HCT116 (cell line): ENCODE measurements around the gene RYR3.

Experiments used
- CTCF ChIP-seq, 3 experiments: fragments of 200-600 bp in 1 of 3; sonication (generic) in 1 of 3; IDR thresholded peaks in 2 of 3; conservative IDR thresholded peaks in 1 of 3; 2 replicates each; pipeline ENCODE4 v1.5.1; 2012 to 2017; ENCODE audit warnings: low read depth in 2 of 3, low read length in 2 of 3, antibody characterized with exemption in 1 of 3, borderline replicate concordance in 1 of 3, control low read depth in 1 of 3, mild to moderate bottlenecking in 1 of 3, mixed read lengths in 1 of 3, mixed run types in 1 of 3, moderate library complexity in 1 of 3; ENCODE audit not compliant: insufficient read depth in 1 of 3
- EZH2 ChIP-seq: fragments of 200-600 bp; sonication (generic); IDR thresholded peaks from 2 replicates; pipeline ENCODE4 v1.6.1; 2017; ENCODE audit warnings: antibody characterized with exemption, mixed run types
- EZH2phosphoT487 ChIP-seq: fragments of 200-600 bp; IDR thresholded peaks from 2 replicates; pipeline ENCODE4 v1.6.1; 2018; ENCODE audit warnings: antibody characterized with exemption, borderline replicate concordance
- POLR2A ChIP-seq: IDR thresholded peaks from 2 replicates; pipeline ENCODE4 v1.7.0; 2011; ENCODE audit warnings: borderline replicate concordance; ENCODE audit not compliant: insufficient read depth, insufficient read length; ENCODE audit errors: extremely low read depth
- POLR2AphosphoS5 ChIP-seq: IDR thresholded peaks from 2 replicates; pipeline ENCODE4 v1.6.1; 2011; ENCODE audit warnings: mild to moderate bottlenecking, low read depth, low read length, moderate library complexity
- RAD21 ChIP-seq: IDR thresholded peaks from 2 replicates; pipeline ENCODE4 v1.6.1; 2012; ENCODE audit warnings: low read depth, mild to moderate bottlenecking
- SRF ChIP-seq: IDR thresholded peaks from 2 replicates; pipeline ENCODE4 v1.6.1; 2012; ENCODE audit warnings: low read depth
- TCF7L2 ChIP-seq: IDR thresholded peaks from 2 replicates; pipeline ENCODE4 v1.7.0; 2011; ENCODE audit warnings: borderline replicate concordance, inconsistent platforms; ENCODE audit not compliant: insufficient read depth, insufficient read length; ENCODE audit errors: extremely low read depth
- TF ChIP-seq, protein P1 (sequence below): IDR thresholded peaks from 2 replicates; pipeline ENCODE4 v1.6.1; 2012

DNA sequence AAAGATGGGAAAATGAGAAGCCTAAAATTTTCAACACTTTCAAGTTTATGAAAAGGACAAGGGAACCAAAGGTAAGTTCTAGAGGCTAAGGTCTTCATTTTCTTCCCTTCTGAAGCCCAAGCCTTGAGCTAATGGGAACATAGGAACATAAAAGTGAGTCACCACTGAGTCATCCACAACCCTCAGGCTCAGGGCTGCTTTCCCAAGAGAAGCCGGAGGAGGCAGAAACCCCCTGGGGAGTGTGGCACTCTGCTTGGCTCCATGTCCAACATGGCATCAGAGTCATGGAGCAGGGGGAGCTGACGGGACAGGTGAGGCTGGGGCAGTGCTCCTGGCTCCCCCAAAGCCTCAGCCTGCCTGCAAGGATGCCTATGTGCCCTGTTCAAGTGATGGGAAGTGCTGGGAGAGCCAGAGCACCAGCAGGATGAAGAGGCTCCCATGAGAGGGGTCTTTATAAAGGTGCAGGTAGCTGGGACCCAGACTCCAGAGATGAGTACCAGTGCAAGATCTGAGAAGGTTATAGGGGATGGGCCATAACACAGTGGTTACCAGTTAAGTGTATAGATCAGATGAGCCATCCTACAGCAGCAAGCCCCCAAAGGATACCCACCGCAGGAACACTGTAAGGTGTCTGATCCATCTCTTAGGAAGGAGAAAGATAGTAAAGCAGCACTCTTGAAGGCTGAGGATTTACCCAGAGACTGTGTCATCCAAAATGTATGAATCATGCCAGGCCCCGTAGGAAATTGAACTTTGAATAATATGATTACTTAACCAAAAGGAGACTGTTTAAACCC, 31.8 kb upstream of the RYR3 start:
- peak in 2 of 3 experiments; percentile 18 to 28; a peak in 2 of 6 replicates for TF ChIP-seq CTCF (IDR thresholded peaks at IDR 0.05 in 2 of 3, conservative IDR thresholded peaks at IDR 0.05 in 1 of 3; ENCODE audit: borderline replicate concordance in 1 of 3, insufficient read depth in 1 of 3, low read depth in 2 of 3, low read length in 2 of 3)
- no peak for TF ChIP-seq POLR2A
- TF ChIP-seq EZH2: no peak
- TF ChIP-seq RAD21: no peak
- peak; percentile 17; the same call in 1 of the 2 replicates for TF ChIP-seq POLR2AphosphoS5
- TF ChIP-seq, protein P1, sequence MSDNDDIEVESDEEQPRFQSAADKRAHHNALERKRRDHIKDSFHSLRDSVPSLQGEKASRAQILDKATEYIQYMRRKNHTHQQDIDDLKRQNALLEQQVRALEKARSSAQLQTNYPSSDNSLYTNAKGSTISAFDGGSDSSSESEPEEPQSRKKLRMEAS: 0 out of 2 replicates have a peak, but pooled peaks have one; percentile 13
- no peak for TF ChIP-seq EZH2phosphoT487
- TF ChIP-seq SRF: peak; percentile 49; the same call in 1 of the 2 replicates
- TF ChIP-seq TCF7L2: peak; percentile 55
